Ovary (tissue), 9 donors: Measurements from ENCODE around the gene USP6NL. TPM values are rescaled to one million over a fixed set of nuclear protein-coding genes. Genes with fewer than 3 reads are reported as not detected.

Experiments used
- DNase-seq, 5 donors: peaks; one replicate each; pipeline ENCODE4 v3.0.0-alpha.2; 2019 to 2020
- H3K27ac ChIP-seq, 2 donors: fragments of 200-600 bp; one replicate each; pipeline versions ENCODE4 v1.5.1 to v1.8.0; 2019 to 2022
- H3K27me3 ChIP-seq: fragments of 200-600 bp; one replicate; pipeline ENCODE4 v1.8.0; 2022
- H3K36me3 ChIP-seq: fragments of 200-600 bp; sonication (generic); one replicate; pipeline ENCODE4 v1.5.1; 2019
- H3K4me1 ChIP-seq: one replicate; pipeline ENCODE4 v1.8.1; 2013; ENCODE audit warnings: mild to moderate bottlenecking, moderate library complexity; ENCODE audit not compliant: insufficient read depth
- H3K4me3 ChIP-seq: fragments of 200-600 bp; sonication (generic); one replicate; pipeline ENCODE4 v1.5.1; 2017
- H3K9me3 ChIP-seq, 2 donors: fragments of 200-600 bp in 1 of 2; sonication (generic) in 1 of 2; one replicate each; pipeline versions ENCODE4 v1.5.1 to v1.8.1; 2013 to 2019; ENCODE audit warnings: mild to moderate bottlenecking in 1 of 2, moderate library complexity in 1 of 2
- CTCF ChIP-seq, 3 donors: fragments of 450-650 bp in 2 of 3; fragments of 200-600 bp in 1 of 3; IDR thresholded peaks; one replicate each; pipeline versions ENCODE4 v1.5.1 to v1.8.0; 2016 to 2022; ENCODE audit warnings: antibody characterized with exemption in 3 of 3, mild to moderate bottlenecking in 1 of 3
- EP300 ChIP-seq: sonication (generic); formaldehyde crosslinking; IDR thresholded peaks from one replicate; pipeline ENCODE4 v1.6.1; 2017; ENCODE audit warnings: antibody characterized with exemption
- POLR2A ChIP-seq: fragments of 450-650 bp; IDR thresholded peaks from one replicate; pipeline ENCODE4 v1.6.1; 2017; ENCODE audit warnings: antibody characterized with exemption, mild to moderate bottlenecking, moderate library complexity
- WGBS, 3 donors: extraction: QIAGEN DNeasy Blood & Tissue Kit in 1 of 3; methylation state at CpG; one replicate each; pipeline versions ENCODE4 v1.1.5 to v1.1.7; 2013 to 2017; 5-methylcytosine and 5-hydroxymethylcytosine counted together
- intact Hi-C, 4 donors: fragments of 100-400 bp; cut with DNase I; formaldehyde crosslinking; loops; one replicate each; pipeline versions ENCODE4 v1.11.0 to v1.15.1; 2022 to 2023
- polyA plus RNA-seq, 2 donors: library from polyadenylated mRNA; stranded (reverse); fragments of 200-250 nt in 1 of 2; fragments of 350-450 nt in 1 of 2; fragmentation: Illumina TruSeq in 1 of 2; extraction: RNeasy Lipid Tissue Mini Kit (QIAGEN cat#74804) in 1 of 2; gene quantifications; one replicate each; pipeline ENCODE4 v1.2.3, GENCODE V29; 2013 to 2014
- total RNA-seq, 7 donors: library from RNA; depleted of rRNA in 2 of 7; stranded (reverse); fragments of >200 nt in 2 of 7; fragmentation: NEBNext Ultra II Directional in 3 of 7; extraction: Animal tissue kit (Norgen Biotek cat#: 25700) in 3 of 7; gene quantifications; one replicate each; pipeline versions ENCODE4 v1.1.0 to v1.2.4, GENCODE V29; 2016 to 2023
- donor health status: DM: no; HTN: no; CAD: no; lungs with moderate emphysema.
- donor health status: DM: no; HTN: no; CAD: no.
- donor health status: Bipolar disorder and iron deficiency.
- donor health status: DM: yes; HTN: yes; CAD: no.
- donor health status: DM: no; HTN: no; CAD: no.
- donor health status: DM: yes; HTN: yes; CAD: no.

USP6NL gene
- total and polyA plus RNA-seq, 9 donors = 9.6 to 28.8 (median 16.3) TPM

DNA sequence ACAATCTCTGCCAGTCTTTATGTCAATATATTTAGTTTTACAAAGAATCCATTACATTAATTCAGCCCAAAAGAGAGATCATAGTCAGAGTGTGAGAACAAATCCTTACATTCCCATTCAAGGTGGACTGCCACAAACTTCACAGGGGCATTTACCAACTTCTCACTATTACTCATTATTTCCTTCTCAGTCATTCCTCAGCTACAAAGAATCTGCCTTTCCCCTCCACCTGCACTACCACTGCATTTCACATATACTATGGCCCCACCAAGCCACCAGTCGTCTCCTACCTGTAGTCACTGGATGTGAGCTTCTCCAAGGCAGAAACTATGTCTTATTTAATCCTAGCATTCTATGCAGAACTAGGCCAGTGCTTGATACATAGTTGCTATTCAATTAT lies 94.3 kb downstream of the USP6NL start:
- Histone ChIP-seq H3K27me3 (no peaks in the 10 kb centered on the region), H3K27ac (no peak overlapping the region), H3K4me3 (no peak overlapping the region), H3K9me3 (no peaks in the 10 kb centered on the region), H3K36me3 (no peaks in the 10 kb centered on the region), H3K4me1 (no peaks in the 10 kb centered on the region)
- TF ChIP-seq CTCF (IDR thresholded peaks at IDR 0.05) = no peak
- TF ChIP-seq EP300 = no peak
- TF ChIP-seq POLR2A = no peak
- DNase-seq = no peak
- 41 to 93% (median 42%) methylated on average over 1 of the region's 1 CpG for WGBS, 3 donors
- intact Hi-C loops = loop anchor here (5.0 to 10.0 kb wide), 4 partner anchors 205 to 238 kb away; no protein-coding TSS in a partner anchor

GRCh38 chr10:11516431-11516746 lies 95.1 kb downstream of the USP6NL start:
- no peak overlapping the region for H3K27ac ChIP-seq
- TF ChIP-seq CTCF (IDR thresholded peaks at IDR 0.05) = no peak
- TF ChIP-seq POLR2A = no peak
- TF ChIP-seq EP300 = no peak
- no peak for DNase-seq
- H3K4me1 ChIP-seq = no peaks in the 10 kb centered on the region
- H3K4me3 ChIP-seq = no peak overlapping the region
- intact Hi-C loops = loop anchor here (5.0 to 10.0 kb wide), 4 partner anchors 206 to 238 kb away; no protein-coding TSS in a partner anchor
- no peaks in the 10 kb centered on the region for H3K9me3 ChIP-seq
- no peaks in the 10 kb centered on the region for H3K36me3 ChIP-seq
- H3K27me3 ChIP-seq = no peaks in the 10 kb centered on the region
- 91 to 95% (median 95%) methylated on average over 2 of the region's 2 CpGs for WGBS, 3 donors

DNA sequence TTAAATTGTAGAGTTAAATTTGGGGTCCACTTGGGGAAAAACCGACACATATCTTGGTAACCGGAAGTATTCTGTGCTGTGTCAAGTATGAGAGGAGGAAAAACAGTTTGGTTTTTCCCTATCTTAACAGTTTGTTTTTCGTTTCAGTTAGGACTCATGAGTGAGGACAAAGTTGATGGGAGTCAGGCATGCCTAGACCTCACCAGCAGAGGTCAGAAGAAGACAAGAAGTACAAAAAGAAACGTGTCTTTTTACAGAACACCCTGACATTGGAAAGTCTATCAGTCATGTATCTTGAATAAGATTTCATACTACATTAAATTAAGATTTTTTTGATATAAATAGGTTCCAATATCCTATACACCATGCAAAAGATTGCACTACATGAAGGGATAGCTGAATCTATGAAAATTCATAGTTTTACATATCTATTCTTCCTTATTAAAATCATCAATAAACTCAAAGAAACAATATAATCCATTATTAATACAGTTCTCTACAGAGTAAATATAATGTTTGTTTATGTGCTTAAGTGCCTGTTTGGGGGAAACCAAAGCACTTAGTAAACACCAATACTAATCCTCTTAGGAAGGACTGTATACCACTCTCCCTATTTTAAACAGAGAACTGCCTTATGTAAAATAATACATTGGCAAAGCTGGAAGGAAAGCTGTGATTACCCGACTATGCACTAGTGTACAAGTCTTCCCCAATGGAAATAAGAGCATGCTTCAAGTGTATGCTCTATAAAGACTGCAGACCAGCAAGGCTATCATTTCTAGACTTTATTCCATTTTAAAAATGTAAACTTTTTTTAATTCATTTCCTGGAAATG lies 95.6 kb downstream of the USP6NL start:
- Histone ChIP-seq H3K27ac (no peak overlapping the region), H3K9me3 (no peaks in the 10 kb centered on the region), H3K27me3 (no peaks in the 10 kb centered on the region), H3K4me1 (peaks cover under 1% of the 10 kb centered on the region), H3K4me3 (no peak overlapping the region), H3K36me3 (no peaks in the 10 kb centered on the region)
- intact Hi-C loops = loop anchor here (5.0 to 10.0 kb wide), 4 partner anchors 206 to 239 kb away; no protein-coding TSS in a partner anchor
- 11 to 16% (median 12%) methylated on average over 5 of the region's 5 CpGs for WGBS, 3 donors
- peak; percentile 28 to 86 (median 84) for TF ChIP-seq CTCF (IDR thresholded peaks at IDR 0.05)
- no peak for TF ChIP-seq EP300
- DNase-seq = peak in 2 of 5 donors; percentile 47 to 59

DNA sequence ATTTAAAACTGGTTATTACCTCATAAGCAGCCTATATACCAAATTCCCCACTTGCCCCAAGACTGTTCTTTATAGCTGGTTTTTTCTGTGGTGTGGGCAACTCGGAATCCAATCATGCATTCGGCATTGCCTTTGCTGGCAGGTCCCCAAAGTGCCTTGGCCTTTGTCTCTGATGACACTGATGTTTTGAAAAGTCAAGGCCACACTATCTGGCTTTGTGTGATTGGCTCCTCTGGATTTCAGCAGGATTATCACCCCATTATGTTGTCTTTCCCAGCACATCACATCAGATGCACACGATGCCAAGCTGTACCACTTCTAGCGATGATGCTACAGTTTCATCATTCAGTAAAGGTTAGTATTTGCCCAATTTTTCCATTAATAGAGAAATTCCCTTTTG lies 97.7 kb downstream of the USP6NL start:
- H3K4me1 ChIP-seq = peaks cover 3% of the 10 kb centered on the region
- no peaks in the 10 kb centered on the region for H3K27me3 ChIP-seq
- DNase-seq = no peak
- no peaks in the 10 kb centered on the region for H3K36me3 ChIP-seq
- H3K4me3 ChIP-seq = no peak overlapping the region
- H3K9me3 ChIP-seq = no peaks in the 10 kb centered on the region
- no peak overlapping the region for H3K27ac ChIP-seq
- no peak for TF ChIP-seq EP300
- no peak for TF ChIP-seq CTCF (IDR thresholded peaks at IDR 0.05)
- TF ChIP-seq POLR2A = no peak
- intact Hi-C loops = loop anchor here in 1 of 4 donors (10.0 kb wide), 2 partner anchors 211 to 241 kb away; no protein-coding TSS in a partner anchor
- WGBS, 3 donors = 86 to 94% (median 91%) methylated on average over 4 of the region's 4 CpGs
